ENCODE results near the gene ROR2.

Gene ROR2

DNA sequence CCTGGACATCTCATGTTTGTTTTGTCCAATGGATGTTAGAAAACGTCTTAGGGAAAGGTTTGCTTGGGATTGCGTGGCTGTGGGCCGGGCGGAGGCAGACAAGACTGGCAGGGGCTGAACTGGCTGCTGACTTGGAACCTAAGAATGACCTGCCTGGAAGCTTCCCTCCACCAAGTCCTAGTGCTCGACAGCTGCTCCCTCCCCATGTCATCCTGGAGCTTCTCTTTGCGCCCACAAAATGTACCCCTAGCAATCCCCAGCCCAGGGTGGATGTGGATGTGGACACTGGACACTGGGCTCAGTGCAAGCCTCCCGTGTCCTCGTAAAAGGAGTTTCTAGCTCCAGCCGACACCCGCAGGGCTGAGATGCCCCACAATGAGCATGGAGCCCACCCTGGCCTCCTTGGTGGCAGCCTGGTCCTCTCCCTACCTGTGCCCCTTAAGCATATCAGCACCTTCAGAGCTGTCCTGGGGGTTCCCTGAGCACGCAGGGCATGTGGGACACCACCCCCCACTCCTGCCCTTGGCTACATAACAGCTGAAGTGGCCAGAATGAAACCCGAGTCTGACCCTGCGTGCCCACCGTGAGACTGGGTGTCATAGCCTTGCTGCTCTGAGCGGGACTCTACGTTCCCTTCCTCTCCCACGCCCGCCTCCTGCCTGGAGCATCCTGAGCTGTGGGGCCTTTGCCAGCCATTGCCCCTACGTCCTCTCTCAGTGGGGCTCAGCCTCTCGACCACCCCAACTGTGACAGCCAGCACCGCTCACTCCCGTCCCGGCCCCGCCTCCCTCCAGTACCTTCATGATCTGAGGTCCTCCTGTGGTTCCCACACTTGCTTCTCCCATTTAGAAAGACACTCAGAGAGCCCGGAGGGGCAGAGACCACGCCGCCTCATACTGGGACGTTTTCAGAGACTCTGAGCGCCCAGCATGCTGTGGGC, 180.8 kb downstream of the ROR2 start:
- no peak overlapping the region for H3K4me3 ChIP-seq (ENCODE audit: low read depth, low read length)
- TF ChIP-seq, protein P1, sequence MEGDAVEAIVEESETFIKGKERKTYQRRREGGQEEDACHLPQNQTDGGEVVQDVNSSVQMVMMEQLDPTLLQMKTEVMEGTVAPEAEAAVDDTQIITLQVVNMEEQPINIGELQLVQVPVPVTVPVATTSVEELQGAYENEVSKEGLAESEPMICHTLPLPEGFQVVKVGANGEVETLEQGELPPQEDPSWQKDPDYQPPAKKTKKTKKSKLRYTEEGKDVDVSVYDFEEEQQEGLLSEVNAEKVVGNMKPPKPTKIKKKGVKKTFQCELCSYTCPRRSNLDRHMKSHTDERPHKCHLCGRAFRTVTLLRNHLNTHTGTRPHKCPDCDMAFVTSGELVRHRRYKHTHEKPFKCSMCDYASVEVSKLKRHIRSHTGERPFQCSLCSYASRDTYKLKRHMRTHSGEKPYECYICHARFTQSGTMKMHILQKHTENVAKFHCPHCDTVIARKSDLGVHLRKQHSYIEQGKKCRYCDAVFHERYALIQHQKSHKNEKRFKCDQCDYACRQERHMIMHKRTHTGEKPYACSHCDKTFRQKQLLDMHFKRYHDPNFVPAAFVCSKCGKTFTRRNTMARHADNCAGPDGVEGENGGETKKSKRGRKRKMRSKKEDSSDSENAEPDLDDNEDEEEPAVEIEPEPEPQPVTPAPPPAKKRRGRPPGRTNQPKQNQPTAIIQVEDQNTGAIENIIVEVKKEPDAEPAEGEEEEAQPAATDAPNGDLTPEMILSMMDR (IDR thresholded peaks at IDR 0.05; ENCODE audit: borderline replicate concordance, insufficient read depth, low read depth, low read length): no peak

DNA sequence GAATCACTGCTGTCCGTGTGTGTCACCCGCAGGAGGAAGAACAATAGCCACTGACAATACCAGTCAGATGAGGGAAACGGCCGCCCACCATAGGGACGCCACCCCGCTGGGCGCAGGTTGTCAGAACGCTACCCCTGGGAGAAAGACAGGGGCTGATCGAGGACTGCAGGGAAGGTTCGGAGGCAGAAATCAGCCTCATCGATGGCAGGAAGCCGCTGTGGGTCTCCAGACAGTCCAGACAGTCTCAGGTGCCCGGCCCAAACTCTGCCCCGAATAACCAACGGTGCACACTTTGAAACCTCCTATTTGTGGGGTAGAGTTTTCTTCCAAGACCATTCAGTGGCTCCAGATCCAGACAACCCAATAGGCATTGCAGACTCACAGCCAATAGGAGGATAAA, 181.5 kb downstream of the ROR2 start:
- TF ChIP-seq, protein P1 (IDR thresholded peaks at IDR 0.05; ENCODE audit: borderline replicate concordance, insufficient read depth, low read depth, low read length): no peak
- no peak overlapping the region for H3K4me3 ChIP-seq (ENCODE audit: low read depth, low read length)

DNA sequence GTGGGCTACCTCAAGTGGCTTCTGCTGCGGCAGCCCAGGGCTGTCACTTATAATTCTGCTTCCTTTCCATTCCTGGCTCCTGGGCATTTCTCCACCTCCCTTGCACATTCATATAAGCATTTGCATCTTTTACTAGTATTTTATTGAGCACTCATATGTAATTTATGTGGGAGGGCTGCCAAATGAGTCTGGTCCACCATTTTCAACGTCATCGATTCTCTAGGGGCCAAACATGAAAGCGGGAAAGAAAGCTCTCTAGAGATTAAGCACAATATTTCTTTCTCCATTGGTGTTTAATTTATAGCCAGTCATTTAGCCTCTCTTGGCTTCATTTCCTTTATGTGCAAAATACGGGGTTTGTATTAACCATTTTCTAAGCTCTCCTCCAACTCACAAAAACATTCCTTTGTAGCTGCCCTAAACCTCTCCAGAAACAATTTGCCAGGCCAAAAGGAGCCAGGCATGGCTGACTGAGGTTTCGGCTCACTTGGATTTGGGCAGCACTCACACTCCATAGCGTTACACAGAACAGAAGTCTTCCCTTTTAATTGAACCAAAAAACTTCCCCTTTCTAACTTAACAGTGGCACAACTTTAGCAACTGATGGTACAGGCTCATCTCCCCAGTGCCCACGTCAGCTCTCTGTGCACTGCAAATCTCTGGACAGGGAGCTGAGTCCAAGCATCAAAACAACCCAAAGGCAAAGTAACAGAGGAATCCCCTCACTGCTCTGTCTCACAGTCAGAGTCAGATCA, 183.5 kb downstream of the ROR2 start:
- no peak overlapping the region for H3K4me3 ChIP-seq (ENCODE audit: low read depth, low read length)
- TF ChIP-seq, protein P1 (IDR thresholded peaks at IDR 0.05; ENCODE audit: borderline replicate concordance, insufficient read depth, low read depth, low read length): no peak

DNA sequence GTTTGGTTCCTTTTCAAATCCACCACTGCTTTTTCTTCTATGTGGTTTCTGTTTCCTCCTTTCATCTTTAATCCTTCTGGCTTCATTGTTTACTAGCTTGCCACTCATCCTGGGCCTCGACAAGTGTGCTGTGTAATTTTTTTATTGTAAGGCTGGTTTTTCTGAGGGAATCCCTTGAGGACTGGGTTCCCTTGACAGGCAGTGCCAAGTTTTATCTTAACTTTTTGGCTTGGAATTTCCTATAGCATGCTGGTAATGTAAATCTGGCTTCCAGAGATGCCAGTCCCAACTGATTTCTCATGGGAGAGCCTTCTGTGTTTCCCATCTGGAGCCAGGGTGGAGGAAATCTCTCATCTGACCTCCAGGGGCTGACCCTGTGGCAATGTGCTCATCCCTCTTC, 184.7 kb downstream of the ROR2 start:
- no peak overlapping the region for H3K4me3 ChIP-seq (ENCODE audit: low read depth, low read length)
- TF ChIP-seq, protein P1 (IDR thresholded peaks at IDR 0.05; ENCODE audit: borderline replicate concordance, insufficient read depth, low read depth, low read length): no peak

DNA sequence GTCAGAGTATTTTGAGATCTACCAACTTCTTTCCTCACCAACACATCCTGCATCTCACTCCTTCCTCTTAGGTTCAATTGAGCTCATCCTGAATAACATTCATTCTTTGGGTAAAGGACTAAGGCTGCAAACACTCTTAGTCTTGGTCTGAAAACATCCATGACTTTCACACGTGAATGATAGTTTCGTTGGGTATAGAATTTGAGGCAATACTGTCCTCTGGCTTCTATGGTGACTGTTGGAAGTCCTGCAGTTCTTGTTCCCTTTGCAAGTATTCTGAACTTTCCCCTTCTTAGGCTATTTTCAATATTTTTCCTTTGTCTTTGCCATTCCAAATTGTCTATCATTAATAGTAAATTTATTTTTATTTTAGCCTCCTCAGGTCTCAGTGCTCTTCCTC, 185.4 kb downstream of the ROR2 start:
- TF ChIP-seq, protein P1 (IDR thresholded peaks at IDR 0.05; ENCODE audit: borderline replicate concordance, insufficient read depth, low read depth, low read length): no peak
- no peak overlapping the region for H3K4me3 ChIP-seq (ENCODE audit: low read depth, low read length)

DNA sequence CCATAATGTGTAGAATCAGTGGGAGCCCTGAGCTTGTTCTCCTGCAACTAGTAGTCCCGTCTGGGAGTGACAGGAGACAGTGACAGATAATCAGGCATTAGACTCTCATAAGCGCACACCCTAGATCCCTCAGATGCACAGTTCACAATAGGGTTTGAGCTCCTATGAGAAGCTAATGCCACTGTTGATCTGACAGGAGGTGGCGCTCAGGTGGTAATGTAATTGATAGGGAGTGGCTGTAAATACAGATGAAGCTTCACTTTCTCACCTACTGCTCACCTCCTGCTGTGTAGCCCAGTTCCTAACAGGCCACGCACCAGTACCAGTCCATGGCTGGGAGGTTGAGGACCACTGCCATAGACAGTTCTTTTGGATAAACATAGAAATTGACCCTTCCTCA, 188.7 kb downstream of the ROR2 start:
- TF ChIP-seq, protein P1 (IDR thresholded peaks at IDR 0.05; ENCODE audit: borderline replicate concordance, insufficient read depth, low read depth, low read length): no peak
- no peak overlapping the region for H3K4me3 ChIP-seq (ENCODE audit: low read depth, low read length)

All from GM12875 (cell line).